HG03442 (cell line): ENCODE results near the gene EED.

Experiments
- ATAC-seq: cut with Tn5 transposase; IDR thresholded peaks from one replicate; pipeline ENCODE4 v1.9.1; 2021; ENCODE audit warnings: mild to moderate bottlenecking, moderate library complexity; ENCODE audit not compliant: unreplicated experiment

The EED gene, protein sequence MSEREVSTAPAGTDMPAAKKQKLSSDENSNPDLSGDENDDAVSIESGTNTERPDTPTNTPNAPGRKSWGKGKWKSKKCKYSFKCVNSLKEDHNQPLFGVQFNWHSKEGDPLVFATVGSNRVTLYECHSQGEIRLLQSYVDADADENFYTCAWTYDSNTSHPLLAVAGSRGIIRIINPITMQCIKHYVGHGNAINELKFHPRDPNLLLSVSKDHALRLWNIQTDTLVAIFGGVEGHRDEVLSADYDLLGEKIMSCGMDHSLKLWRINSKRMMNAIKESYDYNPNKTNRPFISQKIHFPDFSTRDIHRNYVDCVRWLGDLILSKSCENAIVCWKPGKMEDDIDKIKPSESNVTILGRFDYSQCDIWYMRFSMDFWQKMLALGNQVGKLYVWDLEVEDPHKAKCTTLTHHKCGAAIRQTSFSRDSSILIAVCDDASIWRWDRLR

DNA sequence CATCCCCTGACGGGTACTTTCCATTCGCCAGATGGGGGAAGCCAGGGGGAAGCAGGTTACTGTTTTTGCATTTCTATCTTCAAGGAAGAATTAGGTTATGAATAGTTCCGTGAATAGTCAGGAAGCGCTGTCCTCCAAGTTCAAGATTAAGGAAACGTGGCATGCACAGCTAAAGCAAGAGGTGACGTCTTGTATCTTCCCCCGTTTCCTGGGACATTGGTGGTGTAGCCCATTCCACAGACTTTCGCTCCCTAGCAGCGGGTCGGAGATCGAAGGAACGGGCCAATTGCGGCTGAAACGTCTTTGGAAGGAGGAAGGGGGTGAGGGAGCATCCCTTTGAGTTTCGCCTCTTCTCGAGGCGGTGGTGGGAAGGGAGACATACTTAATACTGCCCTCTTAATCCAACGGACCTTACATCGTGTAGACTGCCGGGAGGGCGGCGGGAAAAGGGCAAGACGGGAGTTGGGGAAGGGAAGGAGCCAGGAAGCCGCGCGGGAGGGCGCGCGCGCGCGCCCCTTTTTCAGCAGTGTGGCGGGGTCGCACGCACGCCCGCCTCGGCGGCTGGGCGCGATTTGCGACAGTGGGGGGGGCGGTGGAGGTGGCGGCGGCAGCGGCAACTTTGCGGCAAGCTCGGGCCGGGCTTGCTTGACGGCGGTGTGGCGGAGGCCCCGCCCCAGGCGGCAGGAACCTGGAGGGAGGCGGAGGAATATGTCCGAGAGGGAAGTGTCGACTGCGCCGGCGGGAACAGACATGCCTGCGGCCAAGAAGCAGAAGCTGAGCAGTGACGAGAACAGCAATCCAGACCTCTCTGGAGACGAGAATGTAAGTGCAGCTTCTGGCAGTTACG is at the start of gene EED:
Gene EED, plus strand, starts transcription at position 232 of the 847 bp plus-strand sequence. Its CDS starts 477 bp downstream, at position 709.
- peak; percentile 68 for ATAC-seq

DNA sequence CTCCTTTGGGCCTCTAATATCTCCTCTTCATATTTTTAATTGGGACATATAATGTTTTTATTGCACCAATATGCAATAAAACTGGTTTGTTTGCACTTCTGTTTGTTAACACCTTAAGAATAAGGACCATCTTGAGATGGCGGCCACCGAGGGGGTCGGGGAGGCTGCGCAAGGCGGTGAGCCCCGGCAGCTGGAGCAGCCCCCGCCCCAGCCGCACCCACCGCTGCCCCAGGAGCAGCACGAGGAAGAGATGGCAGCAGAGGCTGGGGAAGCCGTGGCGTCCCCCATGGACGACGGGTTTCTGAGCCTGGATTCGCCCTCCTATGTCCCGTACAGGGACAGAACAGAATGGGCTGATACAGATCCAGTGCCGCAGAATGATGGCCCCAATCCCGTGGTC is 49.6 kb upstream of the EED start:
- ATAC-seq: no peak

DNA sequence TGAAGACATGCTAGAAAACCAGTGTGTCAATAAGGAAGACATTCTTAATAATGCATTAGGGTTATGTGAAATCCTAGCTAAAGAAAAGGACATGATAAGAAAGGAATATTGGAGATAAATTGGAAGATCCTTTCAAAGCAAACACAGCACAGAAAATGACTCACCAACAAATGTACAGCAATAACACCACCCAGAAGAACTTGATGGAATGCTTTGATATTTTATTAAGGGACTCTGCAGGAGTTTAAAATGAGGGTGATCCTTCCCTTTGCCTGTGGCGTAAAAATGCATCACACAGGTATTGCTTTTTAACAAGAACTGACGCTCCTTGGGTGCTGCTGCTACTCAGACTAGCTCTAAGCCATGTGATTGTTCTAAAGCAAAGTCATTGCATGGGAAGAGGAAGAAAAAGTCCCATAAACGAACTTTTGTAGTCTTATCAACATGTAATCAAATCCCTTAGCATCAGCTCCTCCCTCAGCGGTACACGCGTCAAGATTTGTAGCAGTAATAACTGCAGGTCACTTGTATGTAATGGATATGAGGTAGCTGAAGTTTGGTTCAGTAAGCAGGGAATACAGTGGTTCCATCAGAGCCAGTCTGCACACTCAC is 48.4 kb upstream of the EED start:
- ATAC-seq: no peak

DNA sequence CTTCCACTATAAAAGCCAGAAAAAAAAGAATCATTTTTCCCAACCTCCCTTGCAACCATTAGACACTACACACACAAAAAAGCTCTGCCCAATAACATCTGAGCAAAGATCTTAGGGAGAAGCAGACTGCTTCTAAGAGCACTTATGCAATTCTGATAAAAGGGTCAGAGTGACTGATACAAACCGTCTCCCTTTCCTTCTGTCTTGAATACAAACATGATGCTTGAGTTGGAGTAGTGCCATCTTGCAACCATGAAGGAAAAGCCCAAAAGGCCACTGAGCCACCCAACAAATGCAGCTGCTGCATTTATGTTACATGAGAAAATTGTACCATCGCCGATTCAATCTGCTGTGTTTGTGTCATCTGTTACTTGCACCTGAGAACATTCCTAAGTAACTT is 47.6 kb upstream of the EED start:
- no peak for ATAC-seq

DNA sequence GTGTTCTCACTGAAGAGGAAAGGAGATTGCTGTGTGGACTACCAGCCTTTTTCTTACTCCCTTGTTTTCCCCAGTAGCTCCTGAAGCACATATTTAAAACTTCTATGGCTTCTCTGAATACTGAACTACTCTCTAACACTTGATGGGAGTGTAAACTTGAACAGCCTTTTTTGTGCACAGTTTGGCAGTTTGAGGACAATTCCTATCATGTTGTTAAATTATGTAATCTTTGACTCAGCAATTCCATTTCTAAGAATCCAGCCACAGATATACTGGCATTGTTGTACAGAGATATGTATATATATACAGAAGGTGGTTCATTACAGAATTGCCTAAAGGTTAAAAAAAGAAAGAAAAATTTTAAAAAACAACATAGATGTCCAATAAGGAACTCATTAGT is 47.1 kb upstream of the EED start:
- no peak for ATAC-seq

DNA sequence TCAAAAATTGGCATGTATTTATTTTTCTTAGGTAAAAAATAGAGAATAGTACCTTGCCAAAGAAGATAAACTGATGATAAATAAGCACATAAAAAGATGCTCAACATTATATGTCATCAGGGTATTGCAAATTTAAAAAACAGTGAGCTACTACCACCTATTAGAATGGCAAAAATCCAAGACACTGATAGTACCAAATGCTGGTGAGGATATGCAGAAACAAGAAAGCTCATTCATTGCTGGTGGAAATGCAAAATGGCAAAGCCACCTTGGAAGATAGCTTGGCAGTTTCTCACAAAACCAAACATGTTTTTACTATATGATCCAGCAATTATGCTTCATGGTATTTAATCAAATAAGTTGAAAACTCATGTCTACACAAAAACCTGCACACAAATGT is 46.4 kb upstream of the EED start:
- no peak for ATAC-seq

DNA sequence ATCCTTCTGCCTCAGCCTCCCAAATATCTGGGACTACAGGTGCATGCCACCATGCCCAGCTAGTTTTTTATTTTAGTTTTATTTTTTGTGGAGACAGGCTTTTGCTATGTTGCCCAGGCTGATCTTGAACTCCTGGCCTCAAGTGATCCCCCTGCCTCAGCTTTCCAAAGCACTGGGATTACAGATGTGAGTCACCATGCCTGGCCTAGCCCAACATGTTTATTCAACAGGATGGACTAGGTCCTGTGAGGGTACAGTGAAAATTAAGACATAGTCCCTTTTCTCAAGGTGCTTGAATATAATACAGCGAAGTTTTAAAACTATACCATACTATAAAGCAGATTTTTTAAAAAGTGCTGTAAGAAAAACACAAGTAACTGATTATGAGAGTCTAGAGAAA is 45.2 kb upstream of the EED start:
- no peak for ATAC-seq

DNA sequence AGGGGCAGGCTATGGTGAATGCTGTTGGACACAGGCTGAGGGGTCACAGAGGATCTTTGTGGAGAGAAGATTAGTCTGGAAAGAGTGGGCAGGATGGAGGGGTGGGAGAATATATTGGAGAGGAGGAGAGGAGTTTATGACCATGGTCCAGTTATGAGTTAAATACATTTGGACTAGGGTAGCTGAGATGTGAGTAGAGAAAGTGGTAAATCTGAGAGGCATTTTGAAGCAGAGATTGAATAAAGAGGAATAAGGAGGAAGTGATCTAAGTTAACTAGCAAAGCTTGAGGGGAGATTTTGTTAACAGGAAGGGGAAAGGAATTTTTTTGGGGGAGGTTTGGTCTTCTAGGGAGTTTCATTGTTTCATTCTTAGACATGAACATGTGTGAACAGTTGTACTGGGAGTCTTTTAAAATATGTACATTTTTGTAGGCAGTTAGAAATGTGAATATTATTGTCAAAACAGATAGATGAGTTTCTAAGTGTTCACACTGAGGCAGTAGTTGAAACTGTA is 43.1 kb upstream of the EED start:
- ATAC-seq: no peak

DNA sequence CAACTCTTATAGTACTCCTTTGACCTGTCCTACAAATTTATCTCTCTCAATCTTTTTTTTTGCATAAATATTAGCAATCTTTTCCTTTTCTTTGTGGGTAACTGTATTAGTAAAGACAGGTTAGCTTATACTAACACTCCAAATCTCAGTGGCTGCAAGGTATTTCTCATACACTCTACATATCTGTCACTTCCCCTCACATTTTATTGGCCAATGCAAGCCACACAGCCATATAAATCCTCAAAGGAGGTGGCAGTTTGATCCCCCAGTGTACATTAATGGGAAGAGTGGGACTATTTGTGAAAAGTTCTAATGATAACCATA is 42.6 kb upstream of the EED start:
- ATAC-seq: peak; percentile 43

DNA sequence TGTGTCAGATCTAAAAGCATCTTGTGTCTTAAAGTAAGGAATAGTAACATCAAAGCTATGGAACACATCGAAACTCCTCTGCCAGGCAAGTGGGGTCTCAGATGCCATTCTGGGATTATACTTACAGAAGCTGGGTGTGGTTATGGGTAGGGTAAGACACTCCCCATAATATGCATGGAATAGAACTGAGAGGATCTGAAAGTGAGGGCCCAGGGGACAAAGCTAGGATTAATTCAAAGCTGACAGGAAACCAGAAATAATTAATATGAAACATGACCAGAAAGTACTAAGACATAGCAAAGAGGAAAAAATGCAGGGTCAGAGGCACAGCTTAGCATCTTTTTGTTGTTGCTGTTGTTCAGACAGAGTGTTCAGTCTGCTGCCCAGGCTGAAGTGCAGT is 40.2 kb upstream of the EED start:
- no peak for ATAC-seq

DNA sequence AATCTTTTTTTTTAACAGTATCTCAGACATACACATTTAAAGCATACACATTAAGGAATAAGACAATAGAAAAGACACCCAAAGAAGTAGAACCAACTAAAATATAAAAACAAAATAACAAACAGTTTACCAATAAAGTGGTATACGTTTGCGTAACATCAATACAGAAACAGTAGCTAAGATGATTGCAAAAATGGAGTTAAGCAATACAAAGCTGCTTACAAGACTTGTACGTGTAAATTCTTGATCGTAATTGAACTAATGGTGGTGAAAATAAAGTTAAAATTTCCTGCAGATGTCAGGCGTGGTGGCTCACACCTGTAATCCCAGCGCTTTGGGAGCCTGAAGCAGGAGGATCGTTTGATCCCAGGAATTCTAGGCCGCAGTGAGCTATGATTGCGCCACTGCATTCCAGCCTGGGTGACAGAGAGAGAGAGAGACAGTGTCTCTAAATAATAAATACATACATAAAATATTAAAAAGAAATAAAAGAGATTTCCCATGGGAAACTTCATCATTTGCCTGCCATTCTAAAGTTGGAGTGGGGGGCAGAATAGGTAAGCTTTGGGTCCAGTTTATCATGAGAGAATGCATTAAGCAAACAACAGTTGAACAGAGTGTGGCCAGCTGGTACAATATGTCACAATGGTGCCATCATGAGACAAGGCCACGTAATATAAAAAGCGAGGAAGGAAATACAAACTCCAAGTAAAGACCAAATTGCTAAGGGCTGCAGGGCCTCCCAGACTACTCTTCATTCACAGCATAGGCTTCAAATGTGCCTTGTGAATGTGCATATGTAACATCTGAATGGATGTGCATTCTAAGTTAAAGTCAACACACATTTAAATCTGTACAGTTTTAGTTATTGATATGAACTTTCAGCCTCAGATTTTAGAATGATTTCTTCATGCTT is 38.9 kb upstream of the EED start:
- no peak for ATAC-seq

DNA sequence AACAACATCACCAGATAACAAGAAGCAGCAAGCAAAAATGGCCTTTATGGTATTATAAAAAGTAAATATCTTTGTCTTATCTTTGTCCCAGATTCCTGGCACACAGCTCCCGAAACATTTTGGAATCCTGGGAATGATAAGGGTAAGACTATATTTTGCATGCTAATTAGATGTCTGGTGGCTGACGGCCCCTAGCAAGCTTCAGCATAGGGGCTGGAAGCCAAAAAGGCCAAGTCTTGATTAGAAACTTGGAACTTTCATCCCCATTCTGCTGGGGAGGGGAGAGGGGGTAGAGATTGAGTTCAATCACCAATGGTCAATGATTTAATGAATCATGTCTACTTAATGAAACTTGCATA is 38.2 kb upstream of the EED start:
- no peak for ATAC-seq

DNA sequence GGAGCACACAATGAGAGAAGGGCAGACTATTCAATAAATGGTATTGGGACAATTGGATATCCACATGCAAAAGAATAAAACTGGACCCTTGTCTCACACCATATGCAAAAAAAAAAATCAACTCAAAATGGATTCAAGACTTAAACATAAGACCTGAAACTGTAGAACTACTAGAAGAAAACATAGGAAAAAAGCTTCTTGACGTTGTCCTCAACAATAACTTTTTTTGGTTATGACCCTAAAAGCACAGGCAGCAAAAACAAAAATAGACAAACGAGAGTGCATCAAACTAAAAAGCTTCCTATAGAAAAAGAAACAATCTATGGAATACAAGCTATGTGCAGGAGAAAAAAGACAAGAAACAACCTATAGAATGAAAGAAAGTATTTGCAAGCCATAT is 37.1 kb upstream of the EED start:
- no peak for ATAC-seq

DNA sequence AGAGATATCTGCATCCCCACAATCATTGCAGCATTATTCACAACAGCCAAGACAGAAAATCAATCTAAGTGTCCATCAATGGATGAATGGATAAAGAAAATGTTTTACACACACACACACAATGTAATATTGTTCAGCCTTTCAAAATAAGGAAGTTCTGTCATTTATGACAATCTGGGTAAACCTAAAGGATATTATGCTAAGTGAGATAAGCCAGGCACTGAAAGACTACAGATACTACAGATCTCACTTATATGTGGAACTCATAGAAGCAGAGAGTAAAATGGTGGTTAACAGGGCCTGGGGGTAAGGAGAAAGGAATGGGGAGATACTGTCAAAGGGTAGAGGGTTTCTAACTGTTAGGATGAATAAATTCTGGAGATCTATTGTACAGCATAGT is 36.0 kb upstream of the EED start:
- no peak for ATAC-seq

DNA sequence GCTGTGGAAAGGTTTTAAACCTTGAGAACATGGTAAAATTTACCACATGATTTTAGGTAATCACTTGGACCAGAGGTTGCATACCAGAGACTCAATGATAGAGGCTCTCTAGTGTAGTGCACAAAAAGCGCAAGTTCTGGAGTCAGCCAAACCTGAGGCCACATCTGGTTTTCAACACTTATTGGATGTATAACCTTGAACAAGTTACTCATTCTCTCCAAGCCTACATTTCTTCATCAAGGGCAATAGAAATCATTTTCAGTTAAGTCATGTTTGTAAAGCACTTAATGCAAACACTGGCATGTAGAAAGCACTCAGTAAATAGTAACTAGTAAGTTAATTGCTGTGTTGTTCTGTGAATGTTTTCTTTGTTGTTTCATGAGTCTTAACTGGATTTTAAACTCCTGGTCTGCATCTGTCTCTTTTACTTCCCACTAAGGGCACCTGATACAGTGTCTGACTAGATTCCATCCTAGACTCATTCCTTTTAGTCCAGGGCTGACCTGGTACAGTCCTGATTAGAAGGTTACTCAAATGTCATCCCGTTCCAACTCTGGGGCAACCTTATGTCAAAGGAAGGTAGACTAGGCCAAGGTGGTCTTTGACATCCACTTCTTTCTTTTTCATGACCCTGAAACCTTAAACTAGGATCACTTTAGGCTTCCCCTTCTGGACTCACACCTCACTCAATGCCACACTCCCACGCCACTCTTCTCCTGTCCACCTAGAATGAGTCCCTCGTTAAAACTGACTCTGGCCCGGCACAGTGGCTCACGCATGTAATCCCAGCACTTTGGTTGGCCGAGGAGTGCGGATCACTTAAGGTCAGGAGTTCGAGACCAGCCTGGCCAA is 34.5 kb upstream of the EED start:
- ATAC-seq: no peak

DNA sequence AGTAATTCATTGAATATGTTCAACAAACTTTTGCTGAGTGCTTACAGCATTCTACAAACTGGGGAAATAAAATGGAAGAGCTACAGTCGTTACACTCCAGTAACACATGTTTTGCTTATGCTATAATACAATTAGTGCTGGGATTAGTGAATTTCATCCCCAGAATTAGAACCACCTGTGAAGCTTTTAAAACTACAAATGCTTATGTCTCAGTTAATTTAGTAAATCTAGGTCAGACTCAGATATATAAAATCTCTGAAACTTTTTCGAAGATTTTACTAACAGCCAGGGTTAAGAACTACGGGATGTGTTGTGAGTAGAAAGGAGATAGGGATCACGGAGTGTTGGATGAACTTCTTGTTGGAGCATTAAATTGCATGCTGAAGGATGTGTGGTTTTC is 33.7 kb upstream of the EED start:
- ATAC-seq: no peak

DNA sequence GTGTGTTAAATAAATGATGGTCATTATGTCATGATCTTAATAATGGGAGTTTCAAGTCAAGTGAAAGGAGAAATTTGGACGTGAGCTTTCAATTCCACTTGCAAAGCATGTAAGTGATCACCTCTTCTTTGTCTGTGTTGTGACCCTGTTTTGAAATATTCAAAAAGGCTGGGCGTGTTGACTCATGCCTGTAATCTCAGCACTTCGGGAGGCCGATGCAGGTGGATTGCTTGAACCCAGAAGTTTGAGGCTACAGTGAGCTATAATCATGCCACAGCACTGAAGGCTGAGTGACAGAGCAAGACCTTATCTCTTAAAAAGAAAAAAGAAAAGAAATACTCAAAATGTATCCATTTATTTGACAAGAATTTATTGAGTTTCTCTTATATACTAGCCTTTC is 32.9 kb upstream of the EED start:
- peak; percentile 66 for ATAC-seq

DNA sequence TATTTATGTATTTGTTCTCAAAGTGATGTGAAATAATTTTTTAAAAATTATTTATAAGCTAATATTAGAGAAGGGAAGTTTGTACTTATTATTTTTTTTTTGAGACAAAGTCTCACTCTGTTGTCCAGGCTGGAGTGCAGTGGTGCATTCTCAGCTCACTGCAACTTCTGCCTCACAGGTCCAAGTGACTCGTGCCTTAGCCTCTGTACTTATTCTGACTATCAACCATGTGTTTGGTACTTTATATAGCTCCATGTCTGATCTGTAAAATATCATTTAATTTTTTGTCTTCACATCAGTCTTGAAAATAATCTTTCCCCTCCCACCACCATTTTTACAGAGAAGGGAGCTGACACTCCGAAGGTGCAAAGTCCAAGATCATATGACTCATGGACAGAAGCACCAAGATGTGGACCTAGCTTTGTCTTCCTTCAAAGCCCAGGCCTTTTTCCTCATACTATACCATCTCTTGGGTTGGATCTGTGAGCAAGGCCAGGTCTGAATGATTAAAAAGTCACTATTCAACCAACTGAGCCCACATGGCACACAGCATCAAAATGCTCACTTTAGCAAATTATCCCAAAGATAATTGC is 32.4 kb upstream of the EED start:
- ATAC-seq: no peak

DNA sequence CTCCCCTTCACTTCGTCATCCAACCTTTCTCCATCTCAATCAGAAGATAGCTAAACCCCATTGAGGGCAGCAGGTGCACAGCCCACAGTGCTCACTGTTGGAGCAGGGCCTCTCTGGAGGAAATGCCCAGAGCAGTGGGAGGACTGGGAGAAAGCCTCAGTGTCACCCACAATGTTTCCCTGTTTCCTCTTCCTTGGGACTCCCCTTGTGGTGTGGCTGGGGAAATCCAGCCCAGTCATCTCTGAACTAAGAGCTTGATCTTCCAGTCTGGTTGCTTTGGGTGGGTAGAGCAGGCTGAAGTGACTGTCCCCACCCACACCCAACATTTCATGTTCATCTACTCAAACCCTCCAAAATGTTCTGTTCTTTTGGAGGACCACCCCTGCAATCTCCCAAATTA is 29.8 kb upstream of the EED start:
- ATAC-seq: peak; percentile 52
